GM10847 (cell line): ENCODE data around the gene GALM.

Source experiments
- POLR2A ChIP-seq: IDR thresholded peaks from 2 replicates; pipeline ENCODE4 v1.6.1; 2011; ENCODE audit not compliant: insufficient read length; ENCODE audit errors: extremely low read depth

Gene GALM

GRCh38 chr2:38697116-38697840 is 31.4 kb downstream of the GALM start:
- TF ChIP-seq POLR2A, result no peak

- no peak for TF ChIP-seq POLR2A
Measured at GRCh38 chr2:38698467-38699003, 32.6 kb downstream of the GALM start.

DNA sequence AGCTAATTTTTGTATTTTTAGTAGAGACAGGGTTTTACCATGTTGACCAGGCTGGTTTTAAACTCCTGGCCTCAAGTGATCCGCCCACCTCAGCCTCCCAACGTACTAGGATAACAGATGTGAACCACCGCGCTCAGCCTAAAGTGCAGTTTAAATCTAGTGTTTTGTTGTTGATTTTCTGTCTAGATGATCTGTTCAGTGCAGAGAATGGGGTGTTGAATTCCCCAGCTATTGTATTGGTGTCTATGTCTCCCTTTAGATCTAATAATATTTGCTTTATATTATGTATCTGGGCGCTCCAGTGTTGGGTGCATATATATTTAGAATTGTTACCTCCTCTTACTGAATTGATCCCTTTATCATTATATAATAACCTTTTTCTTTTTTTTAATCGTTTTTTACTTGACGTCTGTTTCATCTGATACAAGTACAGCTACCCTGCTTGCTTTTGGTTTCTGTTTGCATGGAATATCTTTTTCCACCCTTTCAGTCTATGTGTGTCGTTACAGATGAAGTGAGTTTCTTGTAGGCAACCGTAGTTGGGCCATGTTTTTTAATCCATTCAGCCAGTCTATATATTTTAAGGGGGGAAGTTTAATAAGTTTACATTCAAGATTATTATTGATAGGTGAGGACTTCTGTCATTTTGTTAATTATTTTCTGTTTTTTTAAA is 34.3 kb downstream of the GALM start:
- TF ChIP-seq POLR2A, result no peak

DNA sequence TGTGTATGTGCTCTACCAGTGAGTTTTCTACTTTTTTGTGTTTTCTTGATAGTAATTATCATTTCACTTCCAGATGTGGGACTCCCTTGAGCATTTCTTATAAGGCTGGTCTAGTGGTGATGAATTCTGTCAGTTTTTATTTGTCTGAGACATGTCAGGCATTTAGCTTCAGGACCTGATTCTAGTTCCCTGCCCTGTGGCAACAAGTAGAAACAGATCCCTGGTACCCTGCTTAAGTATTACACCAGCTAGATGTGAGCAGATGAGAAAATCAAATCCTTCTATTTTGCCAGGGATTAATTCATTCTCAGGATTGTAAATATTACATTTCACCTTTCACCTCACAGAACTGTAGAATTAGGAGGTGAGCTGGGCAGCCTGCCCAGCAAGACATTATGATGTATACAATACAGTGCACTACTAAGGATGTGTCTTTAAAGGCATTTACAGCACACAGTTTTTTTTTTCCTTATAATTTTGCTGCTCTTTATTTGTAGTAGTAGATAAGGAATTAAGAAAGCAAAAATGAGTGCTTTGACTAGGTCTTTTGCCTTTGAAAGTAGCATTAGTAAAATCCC is 35.1 kb downstream of the GALM start:
- TF ChIP-seq POLR2A, result no peak

DNA sequence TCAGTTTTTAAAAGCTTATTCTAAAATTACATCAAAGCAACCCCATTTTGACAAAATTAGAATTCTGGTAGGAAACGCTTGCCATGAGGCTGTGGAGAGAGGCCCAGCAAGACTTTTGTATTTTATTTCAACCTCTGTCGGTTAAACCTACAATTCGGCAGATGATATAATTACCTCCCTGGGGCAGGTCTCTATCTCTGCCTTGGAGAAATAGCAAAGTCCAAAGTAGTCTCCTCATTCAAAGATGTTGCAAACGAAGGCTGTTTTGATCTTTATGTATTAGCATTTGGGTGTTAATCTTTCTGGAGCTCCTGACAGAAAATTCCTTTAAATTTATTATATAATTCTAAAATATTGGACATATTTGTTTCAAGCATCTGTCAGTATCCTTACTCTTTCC is 35.6 kb downstream of the GALM start:
- TF ChIP-seq POLR2A, result no peak

GRCh38 chr2:38702413-38702812 is 36.5 kb downstream of the GALM start:
- no peak for TF ChIP-seq POLR2A

- TF ChIP-seq POLR2A, result no peak
Measured at GRCh38 chr2:38704664-38705063, 38.8 kb downstream of the GALM start.

GRCh38 chr2:38706846-38707345 is 41.0 kb downstream of the GALM start:
- TF ChIP-seq POLR2A, result no peak

DNA sequence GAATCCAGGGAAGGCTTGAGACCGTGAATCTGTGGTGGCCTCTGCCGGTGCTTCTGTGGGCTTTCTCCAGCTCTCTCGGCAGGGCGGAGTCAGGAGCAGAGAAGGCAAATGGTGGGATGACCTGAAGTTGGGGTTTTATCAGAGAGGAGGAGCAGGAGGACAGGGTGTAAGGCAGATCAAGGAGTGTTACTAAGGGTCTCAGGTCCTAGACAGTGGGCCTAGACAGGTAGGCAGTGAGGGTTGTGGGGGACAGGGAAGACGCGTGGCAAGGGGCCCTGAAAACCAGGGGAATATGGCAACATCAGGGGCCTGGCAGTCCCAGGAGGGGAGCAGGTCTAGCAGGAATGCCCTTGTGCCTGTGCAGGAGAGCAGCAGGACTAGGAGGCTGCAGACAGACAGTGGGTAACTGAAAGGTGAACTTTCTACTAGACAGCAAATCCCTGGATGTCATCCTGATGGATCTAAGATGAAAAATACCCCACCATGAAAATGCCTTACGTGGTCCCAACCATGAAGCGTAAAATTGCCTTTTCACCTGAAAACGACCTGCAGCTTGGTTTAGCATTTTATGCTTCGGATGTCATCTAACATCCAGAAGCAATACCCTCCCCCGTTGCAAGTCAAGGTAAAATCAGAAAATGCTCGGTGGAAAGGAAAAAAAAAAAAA is 43.1 kb downstream of the GALM start:
- no peak for TF ChIP-seq POLR2A

DNA sequence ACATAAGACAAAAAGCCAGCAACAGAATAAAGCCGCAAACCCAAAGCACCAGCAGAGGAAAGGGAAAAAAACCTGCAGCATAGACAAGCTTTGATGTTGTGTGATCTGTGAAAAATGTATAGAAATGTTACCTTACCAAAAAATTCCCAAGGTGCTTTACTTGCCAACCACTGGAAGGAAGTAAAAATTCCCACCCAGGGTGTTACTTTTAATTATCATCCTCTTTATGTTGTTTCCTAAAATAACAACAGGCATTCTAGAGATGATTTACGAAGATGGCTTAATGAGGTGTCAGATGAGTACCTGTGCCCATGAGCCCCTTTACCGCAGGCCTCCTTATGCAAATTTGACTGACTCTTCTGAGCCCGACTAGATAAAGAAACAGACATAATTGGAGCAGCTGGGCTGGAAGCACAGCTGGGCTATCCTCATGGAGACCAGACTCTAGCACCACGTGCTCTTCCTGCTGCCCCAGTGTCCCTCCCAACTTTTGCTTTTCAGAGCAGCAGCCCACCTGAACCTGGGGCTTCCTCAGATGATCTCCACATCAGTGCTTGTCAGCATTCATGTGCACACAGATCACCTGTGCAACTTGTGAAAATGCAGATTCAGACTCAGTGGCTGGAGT is 43.8 kb downstream of the GALM start:
- no peak for TF ChIP-seq POLR2A

DNA sequence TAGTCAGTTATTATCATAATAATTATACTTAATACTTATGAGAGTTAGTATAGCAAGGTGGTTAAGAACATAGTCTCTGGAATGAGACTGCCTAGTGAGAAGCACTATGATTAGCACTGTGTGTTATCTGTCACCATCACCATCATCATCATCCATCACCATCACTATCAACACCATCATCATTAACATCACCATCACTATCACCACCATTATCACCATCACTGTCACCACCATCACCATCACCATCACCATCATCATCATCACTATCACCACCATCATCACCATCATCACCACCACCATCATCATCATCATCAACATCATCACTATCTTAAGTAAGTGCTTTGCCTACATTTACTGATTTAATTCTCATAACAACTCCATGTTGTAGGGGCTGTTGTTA is 45.6 kb downstream of the GALM start:
- TF ChIP-seq POLR2A, result no peak

- no peak for TF ChIP-seq POLR2A
Measured at GRCh38 chr2:38712413-38712812, 46.5 kb downstream of the GALM start.

DNA sequence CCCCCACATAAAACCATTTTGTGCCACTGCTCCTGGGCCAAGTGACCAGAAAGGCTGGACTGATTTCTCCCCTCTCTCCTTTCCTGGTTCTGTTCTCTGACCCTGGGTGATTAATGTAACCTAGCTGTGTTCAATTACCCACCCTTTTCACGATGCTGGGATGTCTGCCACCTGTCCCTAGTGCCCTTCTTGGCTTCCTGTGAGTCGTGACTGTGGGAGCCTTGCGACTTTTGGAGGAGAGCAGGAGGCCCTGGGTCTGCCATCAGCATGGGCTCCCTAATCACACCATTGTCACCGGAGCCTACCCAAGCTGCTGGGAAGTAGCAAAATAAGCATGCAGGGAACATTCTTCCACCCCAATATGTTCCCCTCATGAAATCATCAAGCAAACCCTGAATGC is 47.0 kb downstream of the GALM start:
- no peak for TF ChIP-seq POLR2A

DNA sequence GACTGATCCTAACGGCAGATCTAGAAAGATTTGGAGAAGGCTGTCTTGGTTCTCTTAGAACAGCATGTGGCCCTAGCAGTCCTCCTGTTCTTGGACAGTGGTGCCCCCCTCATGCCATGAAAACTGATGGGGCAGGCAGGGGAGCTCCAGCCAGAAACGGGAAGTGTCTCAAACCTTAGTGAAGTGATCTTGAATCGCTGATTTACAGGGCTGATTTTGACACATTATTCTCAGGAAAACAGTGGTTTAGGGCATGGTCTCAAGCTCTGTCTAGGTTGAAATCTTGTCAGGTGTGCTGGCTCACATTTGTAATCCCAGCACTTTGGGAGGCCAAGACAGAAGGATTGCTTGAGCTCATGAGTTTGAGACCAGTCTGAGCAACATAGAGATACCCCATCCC is 47.4 kb downstream of the GALM start:
- TF ChIP-seq POLR2A, result no peak

GRCh38 chr2:38716185-38716584 is 50.3 kb downstream of the GALM start:
- TF ChIP-seq POLR2A, result no peak
